Tibial artery (tissue), 4 donors: ENCODE results near the gene NACC1.

ENCODE experiments used
- DNase-seq, 2 donors: peaks; one replicate each; pipeline ENCODE4 v3.0.0-alpha.2; 2019
- H3K27ac ChIP-seq, 2 donors: fragments of 200-600 bp; sonication (generic) in 1 of 2; 1 replicate in 1 of 2; 2 replicates in 1 of 2; pipeline ENCODE4 v1.5.1; 2018 to 2019; ENCODE audit warnings: mild to moderate bottlenecking in 1 of 2
- H3K27me3 ChIP-seq, 2 donors: fragments of 200-600 bp; sonication (generic) in 1 of 2; one replicate each; pipeline versions ENCODE4 v1.5.1 to v1.6.0; 2016 to 2019
- H3K36me3 ChIP-seq, 3 donors: fragments of 200-600 bp; sonication (generic) in 2 of 3; one replicate each; pipeline ENCODE4 v1.5.1; 2016 to 2019; ENCODE audit warnings: mild to moderate bottlenecking in 2 of 3
- H3K4me1 ChIP-seq, 4 donors: fragments of 200-600 bp; sonication (generic) in 2 of 4; 1 replicate in 3 of 4; 2 replicates in 1 of 4; pipeline ENCODE4 v1.5.1; 2016 to 2019
- H3K4me3 ChIP-seq, 2 donors: fragments of 200-600 bp; sonication (generic) in 1 of 2; 1 replicate in 1 of 2; 2 replicates in 1 of 2; pipeline ENCODE4 v1.5.1; 2018 to 2019; ENCODE audit warnings: mild to moderate bottlenecking in 2 of 2
- H3K9me3 ChIP-seq, 3 donors: fragments of 200-600 bp; sonication (generic) in 1 of 3; one replicate each; pipeline ENCODE4 v1.5.1; 2016 to 2019
- CTCF ChIP-seq, 2 experiments: fragments of 200-600 bp in 1 of 2; fragments of 450-650 bp in 1 of 2; IDR thresholded peaks; one replicate each; pipeline ENCODE4 v1.5.1; 2017 to 2019; ENCODE audit warnings: antibody characterized with exemption in 2 of 2, mild to moderate bottlenecking in 1 of 2, moderate library complexity in 1 of 2
- intact Hi-C: fragments of 100-400 bp; cut with DNase I; formaldehyde crosslinking; loops from one replicate; pipeline ENCODE4 v1.15.0; 2023; ENCODE audit warnings: low total_unique reads

NACC1 gene

GRCh38 chr19:13127051-13127450 lies 9.0 kb downstream of the NACC1 start:
- no peaks in the 10 kb centered on the region for H3K9me3 ChIP-seq
- no peak overlapping the region for H3K4me3 ChIP-seq
- DNase-seq = no peak
- intact Hi-C loops = no loop called here
- H3K27ac ChIP-seq = no peak overlapping the region
- peaks cover 0 to 6% (median 0%) of the 10 kb centered on the region in 4 donors for H3K4me1 ChIP-seq
- H3K27me3 ChIP-seq = no peaks in the 10 kb centered on the region
- H3K36me3 ChIP-seq = peaks cover 0 to 15% (median 0%) of the 10 kb centered on the region in 3 donors
- TF ChIP-seq CTCF (IDR thresholded peaks at IDR 0.05) = no peak

- intact Hi-C loops = no loop called here
- H3K27me3 ChIP-seq = no peaks in the 10 kb centered on the region
- H3K36me3 ChIP-seq = peaks cover 0 to 15% (median 0%) of the 10 kb centered on the region in 3 donors
- H3K9me3 ChIP-seq = no peaks in the 10 kb centered on the region
- no peak for DNase-seq
- no peak overlapping the region for H3K27ac ChIP-seq
- no peak overlapping the region for H3K4me3 ChIP-seq
- H3K4me1 ChIP-seq = peaks cover 0 to 6% (median 0%) of the 10 kb centered on the region in 4 donors
- no peak for TF ChIP-seq CTCF (IDR thresholded peaks at IDR 0.05)
These were observed 9.9 kb downstream of the NACC1 start for GRCh38 chr19:13127811-13128575.

- Histone ChIP-seq H3K9me3 (no peaks in the 10 kb centered on the region), H3K27ac (no peak overlapping the region), H3K27me3 (no peaks in the 10 kb centered on the region), H3K4me3 (no peak overlapping the region), H3K36me3 (peaks cover 0 to 15% (median 0%) of the 10 kb centered on the region in 3 donors), H3K4me1 (peaks cover 0 to 6% (median 0%) of the 10 kb centered on the region in 4 donors)
- intact Hi-C loops = no loop called here
- no peak for DNase-seq
- no peak for TF ChIP-seq CTCF (IDR thresholded peaks at IDR 0.05)
These were observed 10.5 kb downstream of the NACC1 start for GRCh38 chr19:13128583-13128982.

- Histone ChIP-seq H3K36me3 (peaks cover 0 to 14% (median 0%) of the 10 kb centered on the region in 3 donors), H3K4me3 (no peak overlapping the region), H3K27ac (no peak overlapping the region), H3K9me3 (no peaks in the 10 kb centered on the region), H3K27me3 (no peaks in the 10 kb centered on the region), H3K4me1 (peaks cover 0 to 6% (median 2%) of the 10 kb centered on the region in 4 donors)
- intact Hi-C loops = no loop called here
- TF ChIP-seq CTCF (IDR thresholded peaks at IDR 0.05) = no peak
- DNase-seq = no peak
These were observed 11.3 kb downstream of the NACC1 start for GRCh38 chr19:13129384-13129783.

- no peak for TF ChIP-seq CTCF (IDR thresholded peaks at IDR 0.05)
- DNase-seq = no peak
- Histone ChIP-seq H3K4me1 (peaks cover 0 to 13% (median 3%) of the 10 kb centered on the region in 4 donors), H3K36me3 (peaks cover 8 to 16% (median 10%) of the 10 kb centered on the region in 3 donors), H3K9me3 (no peaks in the 10 kb centered on the region), H3K4me3 (no peak overlapping the region), H3K27ac (no peak overlapping the region), H3K27me3 (no peaks in the 10 kb centered on the region)
- intact Hi-C loops = no loop called here
These were observed 12.9 kb downstream of the NACC1 start for GRCh38 chr19:13130886-13131490.
